ENCODE measurements around the gene NLGN3. TPM values are rescaled to one million over a fixed set of nuclear protein-coding genes. Genes with fewer than 3 reads are reported as not detected.

The NLGN3 gene
- total RNA-seq, 5 donors from 2014 or later (not counting 1 experiment from before 2014, with no cell fraction given) = 2.9 to 3.7 (median 3.2) TPM

DNA sequence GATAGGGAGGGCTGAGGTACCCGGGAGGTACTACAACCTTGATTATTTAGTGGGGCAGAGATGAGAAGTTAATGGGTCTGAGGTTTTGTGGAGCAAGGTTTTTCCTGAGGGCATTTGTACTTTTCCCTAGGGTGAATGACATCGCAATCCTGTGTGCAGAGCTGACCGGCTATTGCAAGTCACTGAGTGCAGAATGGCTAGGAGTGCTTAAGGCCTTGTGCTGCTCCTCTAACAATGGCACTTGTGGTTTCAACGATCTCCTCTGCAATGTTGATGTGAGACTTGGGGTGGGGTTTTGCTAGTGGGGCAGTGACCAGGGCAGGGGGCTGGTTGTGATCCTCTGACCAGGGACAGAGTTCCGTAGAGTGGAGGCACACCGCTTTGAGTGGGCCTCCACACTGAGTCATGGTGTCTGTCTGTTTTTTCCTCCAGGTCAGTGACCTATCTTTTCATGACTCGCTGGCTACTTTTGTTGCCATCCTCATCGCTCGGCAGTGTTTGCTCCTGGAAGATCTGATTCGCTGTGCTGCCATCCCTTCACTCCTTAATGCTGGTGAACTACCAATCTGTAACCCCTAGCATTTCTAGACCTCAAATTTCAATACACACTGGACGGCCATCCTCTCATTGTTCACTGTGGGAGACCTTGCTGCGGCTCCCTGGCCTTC is 16.3 kb upstream of the NLGN3 start:
- Mint-ChIP-seq H3K27ac (peak overlapping the region; percentile 19 to 89), H3K4me3 (no peak overlapping the region), H3K36me3 (peaks cover 46% of the 10 kb centered on the region), H3K4me1 (peaks cover 8 to 26% (median 20%) of the 10 kb centered on the region in 3 donors), H3K9me3 (no peaks in the 10 kb centered on the region), H3K27me3 (peaks cover 0 to 23% of the 10 kb centered on the region in 2 donors)
- POLR2A ChIA-PET = interaction anchor here in 1 of 2 donors (0.6 to 0.9 kb wide), 2 partner anchors 10 to 17 kb away, joined by 4 to 5 read pairs; partner anchors contain the start of genes IL2RG and MED12
- WGBS (ENCODE audit: insufficient coverage) = 91% methylated on average over 4 of the region's 12 CpGs
- Histone ChIP-seq H3K4me3 (ENCODE audit: control insufficient read depth in 1 of 2, extremely low read depth in 1 of 2, low read length in 1 of 2) (no peak overlapping the region), H3K36me3 (ENCODE audit: control insufficient read depth in 2 of 2, extremely low read depth in 1 of 2, insufficient read depth in 1 of 2, low read length in 1 of 2) (peaks cover 6 to 74% of the 10 kb centered on the region in 2 donors), H3K27ac (ENCODE audit: low read length) (no peak overlapping the region), H3K27me3 (replicated peaks in 1 of 2; ENCODE audit: control insufficient read depth in 2 of 2, extremely low read depth in 1 of 2, insufficient read depth in 2 of 2, low read length in 1 of 2) (no peaks in the 10 kb centered on the region), H3K9me3 (no peaks in the 10 kb centered on the region), H3K4me1 (ENCODE audit: control insufficient read depth in 1 of 2, extremely low read depth in 1 of 2, insufficient read depth in 2 of 2, low read length in 2 of 2) (peaks cover 0 to 16% of the 10 kb centered on the region in 2 experiments)
- DNase-seq = no peak
- ATAC-seq (replicated peaks in 1 of 4) = no peak
- CTCF ChIA-PET = interaction anchor here (0.5 to 3.0 kb wide), 12 partner anchors 8 to 158 kb away, joined by 3 to 25 read pairs (median 6); partner anchors contain the start of genes IL2RG (in 1 of the 2) and MED12 (in 1 of the 2)

DNA sequence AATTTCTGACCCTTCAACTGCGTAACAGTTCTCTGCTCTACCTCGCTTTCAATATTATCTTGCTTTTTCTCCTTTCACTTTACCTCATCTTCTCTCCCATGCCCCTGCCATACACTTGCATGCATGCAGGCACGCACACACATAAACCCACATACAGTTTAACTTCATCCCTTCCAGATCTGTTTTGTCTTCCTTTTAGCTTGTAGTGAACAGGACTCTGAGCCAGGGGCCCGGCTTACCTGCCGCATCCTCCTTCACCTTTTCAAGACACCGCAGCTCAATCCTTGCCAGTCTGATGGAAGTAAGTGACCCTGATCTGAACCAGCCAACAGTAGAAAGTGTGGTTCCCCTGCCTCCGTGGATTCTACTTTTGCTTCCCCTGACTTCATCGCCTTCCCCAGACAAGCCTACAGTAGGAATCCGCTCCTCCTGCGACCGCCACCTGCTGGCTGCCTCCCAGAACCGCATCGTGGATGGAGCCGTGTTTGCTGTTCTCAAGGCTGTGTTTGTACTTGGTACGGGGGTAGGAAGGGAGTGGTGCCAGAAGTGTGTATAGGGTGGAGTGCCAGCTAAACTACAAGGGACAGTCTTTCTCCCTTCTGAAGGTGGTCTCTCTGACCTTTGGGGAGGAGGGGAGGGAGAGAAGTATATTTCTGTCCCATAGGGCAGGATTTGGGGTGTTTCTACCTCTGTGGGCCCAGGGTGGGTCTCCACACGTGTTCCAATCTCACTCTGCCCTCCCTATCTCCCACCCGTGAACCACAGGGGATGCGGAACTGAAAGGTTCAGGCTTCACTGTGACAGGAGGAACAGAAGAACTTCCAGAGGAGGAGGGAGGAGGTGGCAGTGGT is 15.5 kb upstream of the NLGN3 start:
- Histone ChIP-seq H3K36me3 (ENCODE audit: control insufficient read depth in 2 of 2, extremely low read depth in 1 of 2, insufficient read depth in 1 of 2, low read length in 1 of 2) (peaks cover 6 to 69% of the 10 kb centered on the region in 2 donors), H3K9me3 (no peaks in the 10 kb centered on the region), H3K27me3 (replicated peaks in 1 of 2; ENCODE audit: control insufficient read depth in 2 of 2, extremely low read depth in 1 of 2, insufficient read depth in 2 of 2, low read length in 1 of 2) (no peaks in the 10 kb centered on the region), H3K4me1 (ENCODE audit: control insufficient read depth in 1 of 2, extremely low read depth in 1 of 2, insufficient read depth in 2 of 2, low read length in 2 of 2) (peaks cover 0 to 16% of the 10 kb centered on the region in 2 experiments), H3K4me3 (ENCODE audit: control insufficient read depth in 1 of 2, extremely low read depth in 1 of 2, low read length in 1 of 2) (no peak overlapping the region), H3K27ac (ENCODE audit: low read length) (peak overlapping the region; percentile 43)
- ChIA-PET POLR2A (interaction anchor here (0.6 to 2.6 kb wide), 5 partner anchors 11 to 26 kb away, joined by 3 to 9 read pairs (median 4); partner anchors contain the start of genes IL2RG (in 1 of the 2) and MED12 (in 1 of the 2)), CTCF (interaction anchor here (0.5 to 3.0 kb wide), 16 partner anchors 9 to 255 kb away, joined by 3 to 25 read pairs (median 4); partner anchors contain the start of genes FOXO4 (in 1 of the 2), IL2RG (in 1 of the 2) and MED12 (in 1 of the 2))
- H3K9me3 Mint-ChIP-seq = no peaks in the 10 kb centered on the region
- H3K27me3 Mint-ChIP-seq = peaks cover 0 to 23% of the 10 kb centered on the region in 2 donors
- no peak overlapping the region for H3K4me3 Mint-ChIP-seq
- H3K36me3 Mint-ChIP-seq = peaks cover 48% of the 10 kb centered on the region
- ATAC-seq (replicated peaks in 1 of 4) = peak; percentile 86 to 96 (median 90)
- peaks cover 8 to 21% (median 20%) of the 10 kb centered on the region in 3 donors for H3K4me1 Mint-ChIP-seq
- WGBS (ENCODE audit: insufficient coverage) = 22% methylated on average over 2 of the region's 18 CpGs
- peak overlapping the region; percentile 78 to 89 for H3K27ac Mint-ChIP-seq
- DNase-seq = peak; percentile 43 to 85 (median 70)

DNA sequence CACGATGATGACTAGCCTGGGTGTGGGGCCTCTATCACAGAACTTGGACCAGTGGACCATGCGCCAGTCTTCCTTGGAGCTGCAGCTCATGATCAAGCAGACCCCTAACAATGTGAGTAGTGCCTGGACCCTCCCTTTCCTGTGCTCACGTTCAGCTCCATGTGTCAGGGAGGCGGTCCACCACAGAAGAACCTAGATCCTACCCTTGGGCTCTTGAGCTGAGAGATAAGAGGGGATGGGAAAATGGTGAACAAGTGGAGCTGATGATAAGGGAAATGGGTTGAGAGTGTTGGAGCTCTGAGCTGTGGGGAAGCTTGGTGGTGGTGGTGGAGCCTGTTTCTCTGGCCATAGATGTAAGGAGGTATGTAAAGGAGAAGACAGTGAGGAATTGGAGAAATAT is 13.1 kb upstream of the NLGN3 start:
- Histone ChIP-seq H3K9me3 (no peaks in the 10 kb centered on the region), H3K36me3 (ENCODE audit: control insufficient read depth in 2 of 2, extremely low read depth in 1 of 2, insufficient read depth in 1 of 2, low read length in 1 of 2) (peaks cover 6 to 74% of the 10 kb centered on the region in 2 donors), H3K27ac (ENCODE audit: low read length) (no peak overlapping the region), H3K4me1 (ENCODE audit: control insufficient read depth in 1 of 2, extremely low read depth in 1 of 2, insufficient read depth in 2 of 2, low read length in 2 of 2) (peaks cover 0 to 16% of the 10 kb centered on the region in 2 experiments), H3K4me3 (ENCODE audit: control insufficient read depth in 1 of 2, extremely low read depth in 1 of 2, low read length in 1 of 2) (no peak overlapping the region), H3K27me3 (replicated peaks in 1 of 2; ENCODE audit: control insufficient read depth in 2 of 2, extremely low read depth in 1 of 2, insufficient read depth in 2 of 2, low read length in 1 of 2) (no peaks in the 10 kb centered on the region)
- H3K9me3 Mint-ChIP-seq = no peaks in the 10 kb centered on the region
- POLR2A ChIA-PET = interaction anchor here in 1 of 2 donors (2.6 kb wide), 1 partner anchor 13 kb away, joined by 9 read pairs; the partner anchor contains the start of gene MED12
- CTCF ChIA-PET = interaction anchor here in 1 of 2 donors (0.6 to 3.0 kb wide), 3 partner anchors 30 to 521 kb away, joined by 3 to 25 read pairs (median 3); no protein-coding TSS in a partner anchor
- DNase-seq = no peak
- peaks cover 8 to 19% (median 17%) of the 10 kb centered on the region in 3 donors for H3K4me1 Mint-ChIP-seq
- H3K27me3 Mint-ChIP-seq = peaks cover 0 to 32% of the 10 kb centered on the region in 2 donors
- peaks cover 53% of the 10 kb centered on the region for H3K36me3 Mint-ChIP-seq
- H3K4me3 Mint-ChIP-seq = no peak overlapping the region
- ATAC-seq (replicated peaks in 1 of 4) = no peak
- peak overlapping the region in 1 of 2 donors; percentile 19 for H3K27ac Mint-ChIP-seq
- 100% methylated on average over 1 of the region's 4 CpGs for WGBS (ENCODE audit: insufficient coverage)

- ChIA-PET POLR2A (interaction anchor here (0.6 to 0.7 kb wide), 2 partner anchors 32 to 47 kb away, joined by 3 to 4 read pairs; no protein-coding TSS in a partner anchor), CTCF (no interaction called here)
- H3K4me3 Mint-ChIP-seq = no peak overlapping the region
- ATAC-seq (replicated peaks in 1 of 4) (peak in 1 of 4 experiments; percentile 27), DNase-seq (no peak)
- H3K4me1 ChIP-seq (ENCODE audit: control insufficient read depth in 1 of 2, extremely low read depth in 1 of 2, insufficient read depth in 2 of 2, low read length in 2 of 2) = peaks cover 0 to 9% of the 10 kb centered on the region in 2 experiments
- H3K27me3 ChIP-seq (replicated peaks in 1 of 2; ENCODE audit: control insufficient read depth in 2 of 2, extremely low read depth in 1 of 2, insufficient read depth in 2 of 2, low read length in 1 of 2) = no peaks in the 10 kb centered on the region
- peaks cover 0 to 42% of the 10 kb centered on the region in 2 donors for H3K36me3 ChIP-seq (ENCODE audit: control insufficient read depth in 2 of 2, extremely low read depth in 1 of 2, insufficient read depth in 1 of 2, low read length in 1 of 2)
- H3K27ac Mint-ChIP-seq = peak overlapping the region; percentile 50 to 78
- no peak overlapping the region for H3K27ac ChIP-seq (ENCODE audit: low read length)
- no peaks in the 10 kb centered on the region for H3K9me3 ChIP-seq
- H3K36me3 Mint-ChIP-seq = peaks cover 17% of the 10 kb centered on the region
- H3K27me3 Mint-ChIP-seq = peaks cover 0 to 8% of the 10 kb centered on the region in 2 donors
- peaks cover 0 to 18% (median 10%) of the 10 kb centered on the region in 3 donors for H3K4me1 Mint-ChIP-seq
- 89% methylated on average over 3 of the region's 6 CpGs for WGBS (ENCODE audit: insufficient coverage)
- no peak overlapping the region for H3K4me3 ChIP-seq (ENCODE audit: control insufficient read depth in 1 of 2, extremely low read depth in 1 of 2, low read length in 1 of 2)
- H3K9me3 Mint-ChIP-seq = no peaks in the 10 kb centered on the region
Observed at GRCh38 chrX:71140440-71140839, 4.2 kb upstream of the NLGN3 start.

- H3K4me3 ChIP-seq (ENCODE audit: control insufficient read depth in 1 of 2, extremely low read depth in 1 of 2, low read length in 1 of 2) = no peak overlapping the region
- Mint-ChIP-seq H3K27me3 (peaks cover 0 to 4% of the 10 kb centered on the region in 2 donors), H3K9me3 (no peaks in the 10 kb centered on the region), H3K36me3 (peaks cover 7% of the 10 kb centered on the region), H3K4me3 (no peak overlapping the region), H3K4me1 (peaks cover 5 to 25% (median 14%) of the 10 kb centered on the region in 3 donors), H3K27ac (no peak overlapping the region)
- POLR2A ChIA-PET = no interaction called here
- H3K36me3 ChIP-seq (ENCODE audit: control insufficient read depth in 2 of 2, extremely low read depth in 1 of 2, insufficient read depth in 1 of 2, low read length in 1 of 2) = peaks cover 0 to 15% of the 10 kb centered on the region in 2 donors
- H3K27me3 ChIP-seq (replicated peaks in 1 of 2; ENCODE audit: control insufficient read depth in 2 of 2, extremely low read depth in 1 of 2, insufficient read depth in 2 of 2, low read length in 1 of 2) = no peaks in the 10 kb centered on the region
- no peak for DNase-seq
- H3K9me3 ChIP-seq = no peaks in the 10 kb centered on the region
- CTCF ChIA-PET = interaction anchor here in 1 of 2 donors (1.3 kb wide), 1 partner anchor 9 kb away, joined by 3 read pairs; no protein-coding TSS in a partner anchor
- H3K27ac ChIP-seq (ENCODE audit: low read length) = no peak overlapping the region
- peaks cover 3 to 21% of the 10 kb centered on the region in 2 experiments for H3K4me1 ChIP-seq (ENCODE audit: control insufficient read depth in 1 of 2, extremely low read depth in 1 of 2, insufficient read depth in 2 of 2, low read length in 2 of 2)
- ATAC-seq (replicated peaks in 1 of 4) = no peak
- WGBS (ENCODE audit: insufficient coverage) = no CpG with 5 or more reads among the region's 6 CpGs
Observed at GRCh38 chrX:71143508-71143907, 1.1 kb upstream of the NLGN3 start.
